Fibroblast of skin of right biceps (primary cell): ENCODE results near the gene RNF31.
A peak's percentile ranks its signal among the peaks of the same experiment; 100 is the strongest.
"Not testable (repeated sequence)": the region's sequence is repeated elsewhere in the genome, so short reads cannot be mapped to it uniquely, and the experiment has no call there.

Experiments
- DNase-seq: peaks from one replicate; pipeline ENCODE4 v3.0.0-alpha.2; 2013

RNF31 gene

DNA sequence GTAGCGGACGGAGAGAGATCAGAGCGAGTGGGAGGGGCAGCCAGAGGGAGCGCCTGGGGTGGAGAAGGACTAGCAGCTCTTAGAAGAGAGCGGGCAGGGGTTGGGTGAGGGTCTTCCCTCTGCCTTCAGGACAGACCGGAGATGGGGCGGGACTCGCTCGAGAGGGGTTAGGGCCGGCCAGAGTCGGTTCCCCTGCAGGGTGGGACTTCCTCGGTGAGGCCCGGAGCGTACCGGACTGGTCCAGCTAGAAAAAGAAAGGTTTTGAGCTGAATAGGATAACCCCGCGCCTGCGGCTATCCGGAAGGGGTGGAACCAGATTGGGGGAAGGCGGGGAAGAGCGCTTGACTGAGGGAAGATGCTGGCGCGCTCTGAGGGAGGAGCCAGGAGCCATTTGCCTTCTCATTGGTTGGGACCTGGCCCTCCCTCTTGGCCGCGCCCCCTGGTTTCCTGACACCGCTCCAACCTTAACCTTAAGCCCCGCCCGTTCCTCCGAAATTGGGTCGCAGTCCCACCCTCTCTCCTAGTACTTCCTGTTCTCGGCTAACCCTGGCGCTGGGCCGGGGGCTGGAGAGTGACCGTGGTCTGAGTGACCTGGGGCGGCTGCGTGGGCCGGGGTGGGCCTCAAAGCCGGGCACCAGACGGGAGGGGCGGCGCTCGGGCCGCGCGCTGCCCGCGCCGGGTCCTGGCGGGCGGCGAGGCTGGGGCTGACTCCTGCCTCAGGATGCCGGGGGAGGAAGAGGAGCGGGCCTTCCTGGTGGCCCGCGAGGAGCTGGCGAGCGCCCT is at the start of gene RNF31:
RNF31 (plus strand) TSS at position 521 of the 783 bp plus-strand sequence; CDS start at position 722, 201 bp downstream.
- DNase-seq: peak; percentile 98

DNA sequence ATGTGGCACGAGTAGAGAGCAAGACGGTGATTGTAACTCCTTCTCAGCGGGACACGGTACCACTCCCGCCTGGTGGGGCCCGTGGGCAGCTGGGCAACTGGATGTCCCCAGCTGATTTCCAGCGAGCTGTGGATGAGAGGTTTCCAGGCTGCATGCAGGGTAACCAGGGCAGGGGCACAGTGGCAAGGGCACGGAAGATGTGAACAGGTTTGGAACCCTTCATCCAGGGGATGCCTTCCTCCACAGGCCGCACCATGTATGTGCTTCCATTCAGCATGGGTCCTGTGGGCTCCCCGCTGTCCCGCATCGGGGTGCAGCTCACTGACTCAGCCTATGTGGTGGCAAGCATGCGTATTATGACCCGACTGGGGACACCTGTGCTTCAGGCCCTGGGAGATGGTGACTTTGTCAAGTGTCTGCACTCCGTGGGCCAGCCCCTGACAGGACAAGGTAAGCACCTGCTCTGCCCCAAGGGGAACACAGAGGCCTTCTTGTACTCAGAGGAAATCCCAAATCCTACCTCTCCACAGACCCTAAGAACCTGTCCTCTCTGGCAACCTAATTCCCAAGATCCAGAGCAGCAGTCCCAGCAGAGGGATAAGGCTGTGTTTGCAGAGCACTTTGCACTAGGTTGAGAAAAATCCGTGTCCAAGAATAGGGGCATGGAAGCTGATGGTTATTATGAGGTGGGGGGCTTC is 48.9 kb upstream of the RNF31 start:
- no peak for DNase-seq

- no peak for DNase-seq
These were observed 48.1 kb upstream of the RNF31 start for GRCh38 chr14:24098927-24099813.

DNA sequence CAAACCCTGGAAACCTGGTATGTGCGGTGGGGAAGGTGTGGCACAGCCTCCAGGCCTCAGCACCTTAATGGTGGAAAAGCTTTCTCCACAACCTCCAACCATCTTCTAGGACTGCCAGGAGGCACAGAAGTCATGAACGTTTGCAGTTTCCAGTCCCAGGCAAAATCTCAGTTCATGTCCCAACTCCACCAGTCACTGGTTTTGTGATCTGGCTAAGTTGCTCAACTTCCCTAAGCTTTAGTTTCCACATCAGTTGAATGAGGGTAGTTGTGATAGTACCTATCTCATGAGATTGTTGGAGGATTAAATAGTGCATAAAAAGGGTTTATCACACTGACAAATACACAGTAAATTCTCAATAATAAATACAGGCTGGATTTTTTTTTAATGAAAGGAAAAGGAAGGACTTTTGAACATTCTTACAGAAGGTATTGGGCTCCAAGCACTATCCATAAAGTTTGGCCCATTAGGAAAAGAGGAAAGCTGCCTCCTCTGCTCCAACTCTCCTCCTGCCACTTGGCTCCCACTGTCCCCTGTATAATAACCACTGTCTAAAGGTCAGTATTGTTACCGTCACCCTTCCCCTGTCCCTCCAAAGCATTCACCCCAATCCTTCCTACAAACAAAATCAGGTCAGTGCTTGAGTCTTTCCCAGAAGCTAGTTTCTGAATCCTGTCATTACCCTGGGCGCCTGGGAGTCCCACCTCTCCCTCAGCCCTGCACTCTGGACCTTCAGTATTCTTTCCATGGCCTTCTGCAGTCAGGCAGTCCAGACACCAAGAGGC is 46.9 kb upstream of the RNF31 start:
- no peak for DNase-seq

DNA sequence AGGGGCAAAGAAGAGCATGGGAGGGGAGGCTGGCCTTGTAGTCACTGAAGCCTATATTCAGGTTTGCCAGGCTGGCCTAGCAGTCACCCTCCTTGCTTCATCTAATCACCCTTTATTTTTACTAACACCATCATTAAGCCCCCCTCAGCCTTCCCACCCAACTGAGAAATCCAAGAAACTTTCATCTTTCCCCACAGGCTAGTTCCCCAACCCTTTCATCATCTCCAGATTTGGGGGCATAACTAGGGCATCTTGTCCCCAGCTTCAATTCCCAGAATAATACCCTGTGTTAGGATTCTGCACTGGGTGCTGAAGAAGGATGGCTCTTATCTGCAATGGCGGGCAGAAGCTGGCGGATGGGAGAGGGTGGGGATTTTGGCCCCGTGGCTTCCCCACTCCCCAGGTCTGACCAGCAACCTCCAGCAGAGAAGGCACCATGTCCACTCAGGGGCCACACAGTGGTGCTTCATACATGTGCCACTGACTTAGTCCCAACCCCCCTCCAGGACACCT is 46.3 kb upstream of the RNF31 start:
- DNase-seq: no peak

GRCh38 chr14:24102357-24103048 is 44.8 kb upstream of the RNF31 start:
- no peak for DNase-seq

GRCh38 chr14:24103451-24103850 is 43.8 kb upstream of the RNF31 start:
- no peak for DNase-seq

DNA sequence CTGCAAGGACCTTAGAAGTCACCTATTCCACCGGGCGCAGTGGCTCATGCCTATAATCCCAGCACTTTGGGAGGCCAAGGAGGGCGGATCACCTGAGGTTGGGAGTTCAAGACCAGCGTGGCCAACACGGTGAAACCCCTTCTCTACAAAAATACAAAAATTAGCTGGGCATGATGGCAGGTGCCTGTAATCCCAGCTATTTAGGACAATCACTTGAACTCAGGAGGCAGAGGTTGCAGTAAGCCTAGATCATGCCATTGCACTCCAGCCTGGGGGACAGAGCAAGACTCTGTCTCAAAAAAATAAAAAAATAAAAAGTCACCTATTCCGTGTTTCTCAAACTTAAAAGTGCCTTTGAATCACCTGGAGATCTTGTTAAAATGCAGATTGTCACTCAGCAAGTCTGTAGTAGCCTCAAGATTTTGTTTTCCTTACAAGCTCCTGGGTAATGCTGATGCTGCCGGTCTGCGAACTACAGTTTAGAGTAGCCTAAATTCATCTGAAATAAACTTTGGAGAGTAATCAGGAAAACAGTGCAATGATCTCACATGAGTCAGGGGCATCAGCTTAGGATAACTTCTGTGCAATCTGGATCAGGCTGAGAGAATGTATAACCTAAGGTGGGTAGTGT is 41.6 kb upstream of the RNF31 start:
- not testable (repeated sequence) for DNase-seq

- DNase-seq: no peak
These were observed 40.5 kb upstream of the RNF31 start for GRCh38 chr14:24106672-24107271.

GRCh38 chr14:24108336-24108874 is 38.9 kb upstream of the RNF31 start:
- no peak for DNase-seq

DNA sequence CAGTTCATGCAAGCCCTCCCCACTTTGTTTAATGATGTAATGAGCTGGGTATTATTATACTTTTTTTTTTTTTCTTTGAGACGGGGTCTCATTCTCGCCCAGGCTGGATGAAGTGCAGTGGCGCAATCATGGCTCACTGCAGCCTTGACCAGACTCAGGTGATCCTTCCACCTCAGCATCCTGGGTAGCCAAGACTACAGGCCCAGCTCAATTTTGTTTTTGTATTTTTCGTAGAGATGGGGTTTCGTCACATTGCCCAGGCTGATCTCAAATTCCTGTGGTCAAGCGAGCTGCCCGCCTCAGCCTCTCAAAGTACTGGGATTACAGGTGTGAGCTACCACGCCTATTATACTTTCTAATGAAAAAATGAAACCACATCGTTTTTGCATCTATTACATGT is 37.2 kb upstream of the RNF31 start:
- no peak for DNase-seq

DNA sequence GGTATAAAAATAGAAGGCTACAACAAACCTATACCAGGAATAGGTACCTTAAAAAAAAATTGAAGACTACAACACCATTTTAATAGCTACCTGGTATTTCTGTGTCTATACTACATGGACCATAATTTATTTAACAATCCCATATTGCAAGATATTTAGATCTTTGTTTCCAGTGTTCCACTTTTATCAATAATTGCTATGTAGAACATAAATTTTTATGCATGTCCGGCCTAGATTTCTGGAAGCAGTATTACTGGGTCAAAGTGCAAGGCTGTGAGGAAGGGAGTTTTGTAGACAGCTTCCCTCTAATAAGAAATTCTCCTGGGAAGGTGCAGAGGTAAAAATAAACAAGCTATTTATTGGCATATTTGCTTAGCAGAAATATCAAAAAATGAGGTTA is 36.8 kb upstream of the RNF31 start:
- DNase-seq: no peak

GRCh38 chr14:24113379-24113800 is 33.9 kb upstream of the RNF31 start:
- no peak for DNase-seq

DNA sequence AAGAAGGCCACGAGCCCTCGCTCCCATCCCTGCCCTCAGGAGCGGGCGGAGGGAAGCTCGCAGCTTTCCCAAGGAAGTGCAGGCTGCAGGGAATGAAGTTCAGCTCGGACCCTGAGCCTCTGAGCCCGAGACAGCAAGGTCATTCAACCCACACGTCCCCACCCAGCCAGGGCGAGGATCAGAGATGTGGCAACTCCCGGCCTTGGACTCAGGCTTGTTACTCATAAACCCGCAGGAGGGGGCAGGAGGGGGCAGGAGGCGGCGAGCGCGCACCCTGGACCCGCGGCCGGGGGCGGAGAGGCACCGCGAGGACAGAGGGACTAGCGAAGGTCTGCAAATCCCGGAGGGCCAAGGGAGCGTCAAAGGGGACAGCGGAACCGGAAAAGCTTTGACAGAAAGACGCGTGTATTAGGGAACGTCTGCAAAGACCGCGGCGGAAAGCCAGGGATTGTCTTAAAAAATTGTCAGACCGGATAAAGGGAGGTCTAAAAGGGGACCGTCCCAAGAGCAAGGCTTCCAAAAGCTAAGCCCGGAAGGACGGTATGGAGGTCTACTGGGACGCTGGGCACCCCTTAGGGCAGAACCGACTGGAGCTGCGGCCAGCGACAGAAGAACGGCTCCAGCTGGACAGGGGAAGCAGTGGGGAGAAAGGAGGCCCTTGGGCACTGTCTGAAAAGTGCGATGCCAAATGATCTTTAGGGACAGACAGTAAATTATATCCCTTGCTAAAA is 33.3 kb upstream of the RNF31 start:
- peak; percentile 92 for DNase-seq

DNA sequence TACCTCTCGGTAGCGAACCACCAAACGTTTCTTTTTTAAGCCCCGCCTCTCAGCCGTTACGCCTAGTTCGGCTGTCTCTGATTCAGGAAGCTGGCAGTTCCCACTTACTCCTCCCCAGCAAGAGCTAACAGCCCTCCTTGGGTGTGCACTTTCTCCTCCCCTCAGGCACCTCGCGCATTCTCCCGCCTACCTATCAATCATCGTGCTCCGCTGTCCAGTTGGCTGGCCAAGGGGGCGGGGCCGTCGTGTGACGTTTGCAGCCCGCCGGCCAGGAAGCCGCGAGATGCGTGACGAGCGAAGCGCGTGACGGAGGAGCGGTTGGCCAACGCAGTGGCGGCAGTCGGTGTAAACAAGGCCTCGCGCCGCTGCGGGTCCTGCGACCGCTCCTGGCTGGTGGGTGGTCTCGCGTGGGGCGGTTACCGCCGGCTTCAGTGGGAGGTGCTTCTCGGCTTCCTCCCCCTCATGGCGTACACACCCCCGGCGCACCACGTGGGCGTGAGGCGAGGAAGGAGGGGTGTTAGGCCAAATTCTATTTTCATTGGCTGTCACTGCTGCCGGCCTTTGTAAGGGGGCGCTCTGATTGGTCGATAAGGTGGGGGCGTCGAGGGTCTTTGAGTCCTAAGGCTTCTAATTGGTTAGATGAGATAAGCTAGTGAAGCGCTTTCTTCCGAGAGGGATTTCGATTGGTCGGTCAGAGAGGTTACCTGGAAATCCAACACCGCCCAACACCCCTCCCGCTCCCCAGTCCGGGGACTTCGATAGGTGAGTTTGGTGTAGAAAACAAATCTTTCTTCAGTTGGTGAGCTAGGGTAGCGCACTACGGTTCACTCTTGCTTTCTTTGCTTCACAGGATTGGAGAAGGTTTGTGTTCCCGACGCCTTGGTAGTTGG is 32.5 kb upstream of the RNF31 start, which contains the start of the genes DCAF11 and NRL:
DCAF11 (plus strand) TSS at position 246 of the 890 bp plus-strand sequence. CDS start 818 bp downstream, outside the sequence.
NRL (minus strand) TSS at position 418 of the 890 bp plus-strand sequence. CDS start 32,101 bp downstream, outside the sequence.
- DNase-seq: peak; percentile 100

GRCh38 chr14:24115422-24116127 is 31.7 kb upstream of the RNF31 start:
- DNase-seq: no peak

DNA sequence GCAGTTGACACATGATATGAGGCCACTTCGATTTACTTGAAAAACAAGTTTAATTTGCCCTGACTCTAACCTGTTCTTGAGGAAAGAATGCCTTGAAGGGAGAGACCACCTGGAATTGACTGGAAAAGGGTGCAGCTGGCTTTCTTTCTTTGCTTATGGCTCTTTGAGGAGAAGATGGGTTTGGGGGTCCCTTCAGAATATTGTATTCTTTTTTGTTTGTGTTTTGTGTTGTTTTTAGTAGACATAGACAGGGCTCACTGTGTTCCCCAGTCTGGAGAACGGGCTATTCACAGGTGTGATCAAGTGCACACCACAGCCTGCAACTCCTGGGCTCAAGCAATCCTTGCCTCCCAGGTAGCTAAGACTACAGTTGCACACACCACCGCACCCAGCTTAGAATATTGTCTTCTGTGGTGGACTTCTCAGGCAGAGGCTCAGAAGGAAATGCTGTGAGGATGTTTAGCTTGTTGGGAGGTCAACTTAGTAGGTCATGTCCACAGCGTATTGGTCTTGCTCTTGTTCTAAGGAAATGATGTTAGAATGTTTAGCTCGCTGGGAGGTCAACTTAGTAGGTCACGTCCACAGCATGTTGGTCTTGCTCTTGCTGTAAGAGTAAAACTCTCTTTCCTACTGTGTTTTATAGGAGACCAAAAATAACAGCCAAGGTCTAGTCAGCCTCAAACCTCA is 31.0 kb upstream of the RNF31 start:
- DNase-seq: no peak
